Measurements from ENCODE around the gene IL26.
A peak's percentile ranks its signal among the peaks of the same experiment; 100 is the strongest.
"Not testable (repeated sequence)": the region's sequence is repeated elsewhere in the genome, so short reads cannot be mapped to it uniquely, and the experiment has no call there.

Gene IL26

GRCh38 chr12:68189821-68190242, 35.8 kb downstream of the IL26 start:
- Mint-ChIP-seq H3K27me3 (peaks cover 26% of the 10 kb centered on the region), H3K4me1 (no peaks in the 10 kb centered on the region), H3K27ac (no peak overlapping the region), H3K4me3 (no peak overlapping the region), H3K36me3 (peaks cover 7% of the 10 kb centered on the region), H3K9me3 (no peaks in the 10 kb centered on the region)
- ATAC-seq = no peak

- Mint-ChIP-seq H3K4me1 (peaks cover 12% of the 10 kb centered on the region), H3K4me3 (no peak overlapping the region)
Measured at GRCh38 chr12:68185598-68185997, 40.0 kb downstream of the IL26 start.

DNA sequence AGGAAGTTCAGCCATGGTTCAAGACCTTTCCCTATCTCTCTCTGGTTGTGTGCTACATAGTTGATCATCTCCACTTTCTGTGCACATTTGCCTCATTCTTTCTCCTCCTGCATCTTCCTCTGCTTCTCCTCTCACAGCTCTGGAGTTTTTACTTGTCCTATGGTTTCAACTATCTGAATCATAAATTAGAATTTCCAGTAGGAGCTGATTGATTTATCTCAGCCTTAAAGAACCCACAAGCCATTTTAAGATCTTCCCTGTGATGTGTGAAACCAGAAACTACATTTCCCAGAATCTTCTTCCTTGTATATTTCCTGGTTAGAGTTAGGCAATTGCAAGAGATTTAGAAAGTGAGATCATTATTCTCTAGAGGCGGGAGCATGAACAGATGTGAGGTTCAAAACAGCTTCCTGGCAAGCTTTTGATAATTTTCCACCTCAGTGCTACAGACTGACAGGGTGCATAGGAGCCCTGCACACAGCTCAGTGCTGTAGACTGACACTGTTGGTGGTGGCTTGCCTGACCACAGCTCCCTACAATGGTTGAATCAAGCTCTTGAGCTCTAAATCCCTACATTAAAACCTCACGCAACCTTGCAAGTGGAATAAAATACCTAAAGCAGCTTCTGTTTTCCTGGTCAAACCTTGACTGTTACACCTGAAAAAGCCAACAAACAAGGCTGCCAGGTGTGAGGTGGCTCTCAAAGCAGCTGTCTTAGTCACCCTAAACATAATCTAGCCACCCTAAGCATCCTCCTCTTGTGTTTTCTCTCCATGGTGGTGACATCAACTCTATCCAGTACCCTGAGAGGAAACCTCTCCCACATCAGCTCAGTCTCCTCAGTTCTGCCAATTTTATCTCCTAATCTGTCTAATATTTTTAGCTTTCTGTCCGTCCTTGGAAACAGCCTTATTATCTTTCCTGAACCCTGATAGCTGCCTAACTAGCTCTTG, 44.5 kb downstream of the IL26 start:
- ATAC-seq = peak; percentile 67
- Mint-ChIP-seq H3K36me3 (peaks cover 5% of the 10 kb centered on the region), H3K27ac (peak overlapping the region; percentile 53), H3K4me3 (no peak overlapping the region), H3K9me3 (no peaks in the 10 kb centered on the region), H3K27me3 (peaks cover 13% of the 10 kb centered on the region), H3K4me1 (peaks cover 19% of the 10 kb centered on the region)

More at GRCh38 chr12:68185598-68185997, 40.0 kb downstream of the IL26 start:
- Mint-ChIP-seq H3K27me3 (peaks cover 35% of the 10 kb centered on the region), H3K36me3 (peaks cover 7% of the 10 kb centered on the region), H3K9me3 (no peaks in the 10 kb centered on the region), H3K27ac (no peak overlapping the region)
- no peak for ATAC-seq

DNA sequence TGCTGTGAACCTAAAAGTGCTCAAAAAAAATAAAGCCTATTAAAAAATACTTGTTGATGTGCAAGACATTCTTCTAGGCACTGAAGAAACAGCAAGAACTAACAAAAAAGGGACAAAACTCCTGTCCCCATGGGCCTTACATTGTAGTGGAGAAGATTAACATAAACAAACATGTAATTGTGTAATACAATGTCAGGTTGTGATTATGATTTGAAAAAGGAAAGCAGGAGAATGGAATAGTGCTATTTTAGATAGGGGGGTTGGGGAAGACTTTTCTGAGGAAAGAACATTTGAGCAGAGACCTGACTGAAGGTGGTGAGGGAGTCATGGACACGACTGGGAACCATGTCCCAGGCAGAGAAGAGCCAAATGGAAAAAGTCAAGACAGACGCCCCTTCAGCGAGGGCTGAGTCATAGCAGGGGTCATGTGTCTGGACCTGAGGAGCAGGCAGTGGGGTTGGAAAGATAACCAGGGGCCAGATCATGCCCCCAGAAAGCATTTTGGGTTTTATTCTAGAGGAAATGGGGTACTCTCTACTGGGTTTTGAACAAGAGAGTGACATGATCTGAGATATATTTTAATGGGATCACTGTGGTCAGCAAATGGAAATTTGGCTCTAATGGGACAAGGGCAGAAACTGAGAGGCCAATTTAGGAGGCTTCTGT, 46.7 kb downstream of the IL26 start:
- ATAC-seq = no peak

GRCh38 chr12:68178184-68178583, 47.4 kb downstream of the IL26 start:
- peaks cover 2% of the 10 kb centered on the region for H3K9me3 Mint-ChIP-seq
- ATAC-seq = no peak
- no peak overlapping the region for H3K4me3 Mint-ChIP-seq
- peaks cover 34% of the 10 kb centered on the region for H3K4me1 Mint-ChIP-seq
- H3K27ac Mint-ChIP-seq = no peak overlapping the region
- no peaks in the 10 kb centered on the region for H3K27me3 Mint-ChIP-seq
- no peaks in the 10 kb centered on the region for H3K36me3 Mint-ChIP-seq

More for the DNA sequence above, 46.7 kb downstream of the IL26 start:
- Mint-ChIP-seq H3K36me3 (no peaks in the 10 kb centered on the region), H3K9me3 (peaks cover 2% of the 10 kb centered on the region), H3K4me1 (peaks cover 34% of the 10 kb centered on the region), H3K27ac (no peak overlapping the region), H3K4me3 (no peak overlapping the region), H3K27me3 (peaks cover 3% of the 10 kb centered on the region)

DNA sequence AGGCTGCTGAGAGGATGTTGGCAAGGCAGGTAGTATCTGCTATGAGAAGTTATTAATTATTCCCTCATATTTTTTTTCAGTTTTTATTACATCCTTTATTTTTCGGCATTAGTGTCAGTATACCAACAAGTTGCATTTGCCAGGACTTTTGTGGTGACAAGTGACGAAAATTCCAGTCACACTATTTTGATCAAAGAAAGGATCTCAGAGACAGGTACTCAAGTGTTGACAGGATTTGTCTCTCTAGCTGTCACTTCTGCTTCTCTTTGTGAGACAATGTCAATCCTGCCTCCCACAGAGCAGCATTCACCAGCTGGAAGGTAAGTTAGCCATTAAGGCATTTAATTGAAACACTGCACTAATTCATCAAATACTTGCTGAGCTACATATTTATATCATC, 48.0 kb downstream of the IL26 start:
- no peak overlapping the region for H3K4me3 Mint-ChIP-seq
- peak overlapping the region; percentile 72 for H3K27ac Mint-ChIP-seq
- no peaks in the 10 kb centered on the region for H3K36me3 Mint-ChIP-seq
- H3K9me3 Mint-ChIP-seq = peaks cover 2% of the 10 kb centered on the region
- no peak for ATAC-seq
- H3K4me1 Mint-ChIP-seq = peaks cover 34% of the 10 kb centered on the region
- no peaks in the 10 kb centered on the region for H3K27me3 Mint-ChIP-seq

- Mint-ChIP-seq H3K4me1 (peaks cover 29% of the 10 kb centered on the region), H3K27ac (peak overlapping the region; percentile 72), H3K4me3 (no peak overlapping the region), H3K9me3 (peaks cover 2% of the 10 kb centered on the region), H3K36me3 (no peaks in the 10 kb centered on the region), H3K27me3 (no peaks in the 10 kb centered on the region)
- ATAC-seq = no peak
Measured at GRCh38 chr12:68176257-68176656, 49.4 kb downstream of the IL26 start.

DNA sequence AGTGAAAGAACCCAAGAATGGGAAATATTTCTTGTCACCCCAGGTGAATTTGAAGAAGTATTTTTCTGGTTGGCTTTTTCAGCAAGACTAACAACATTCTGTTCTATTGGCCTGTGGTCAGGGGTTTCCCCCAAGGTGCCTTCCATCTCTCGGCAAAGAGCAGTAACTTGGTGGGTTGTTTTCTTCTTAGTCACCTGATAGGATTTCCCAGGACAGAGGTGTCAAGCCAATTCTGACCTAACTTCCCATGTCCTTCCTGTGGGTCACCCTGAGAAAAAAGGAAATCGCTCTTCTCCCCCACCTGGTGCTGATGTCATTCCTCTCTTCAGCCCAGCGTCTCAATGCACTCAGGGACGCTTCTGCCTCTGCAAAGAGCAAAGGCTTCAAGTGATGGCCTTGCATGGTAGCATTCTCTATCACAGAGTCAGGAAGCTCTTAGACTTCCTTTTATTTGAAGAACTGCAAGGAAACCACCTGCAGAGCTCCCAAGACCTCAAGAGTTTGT, 50.0 kb downstream of the IL26 start:
- ATAC-seq = peak; percentile 94
- no peaks in the 10 kb centered on the region for H3K36me3 Mint-ChIP-seq
- H3K27ac Mint-ChIP-seq = peak overlapping the region; percentile 72
- peaks cover 22% of the 10 kb centered on the region for H3K4me1 Mint-ChIP-seq
- peak overlapping the region; percentile 70 for H3K4me3 Mint-ChIP-seq
- H3K9me3 Mint-ChIP-seq = peaks cover 2% of the 10 kb centered on the region
- no peaks in the 10 kb centered on the region for H3K27me3 Mint-ChIP-seq

DNA sequence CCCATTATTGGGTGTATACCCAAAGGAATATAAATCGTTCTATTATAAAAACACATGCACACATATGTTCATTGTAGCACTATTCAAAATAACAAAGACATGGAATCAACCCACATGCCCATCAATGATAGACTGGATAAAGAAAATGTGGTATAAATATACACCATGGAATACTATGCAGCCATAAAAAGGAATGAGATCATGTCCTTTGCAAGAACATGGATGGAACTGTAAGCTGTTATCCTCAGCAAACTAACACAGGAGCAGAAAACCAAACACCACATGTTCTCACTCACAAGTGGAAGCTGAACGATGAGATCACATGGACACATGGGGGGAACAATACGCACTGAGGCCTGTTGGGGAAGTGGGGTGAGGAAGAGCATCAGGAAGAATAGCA, 50.8 kb downstream of the IL26 start:
- H3K27me3 Mint-ChIP-seq, H3K36me3 Mint-ChIP-seq, ATAC-seq, H3K4me3 Mint-ChIP-seq, H3K27ac Mint-ChIP-seq, H3K9me3 Mint-ChIP-seq: not testable (repeated sequence)
- peaks cover 21% of the 10 kb centered on the region for H3K4me1 Mint-ChIP-seq

GRCh38 chr12:68173792-68174191, 51.8 kb downstream of the IL26 start:
- Mint-ChIP-seq H3K4me3 (no peak overlapping the region), H3K27ac (no peak overlapping the region), H3K9me3 (peaks cover 2% of the 10 kb centered on the region), H3K27me3 (no peaks in the 10 kb centered on the region), H3K36me3 (no peaks in the 10 kb centered on the region), H3K4me1 (peaks cover 21% of the 10 kb centered on the region)
- ATAC-seq = no peak

DNA sequence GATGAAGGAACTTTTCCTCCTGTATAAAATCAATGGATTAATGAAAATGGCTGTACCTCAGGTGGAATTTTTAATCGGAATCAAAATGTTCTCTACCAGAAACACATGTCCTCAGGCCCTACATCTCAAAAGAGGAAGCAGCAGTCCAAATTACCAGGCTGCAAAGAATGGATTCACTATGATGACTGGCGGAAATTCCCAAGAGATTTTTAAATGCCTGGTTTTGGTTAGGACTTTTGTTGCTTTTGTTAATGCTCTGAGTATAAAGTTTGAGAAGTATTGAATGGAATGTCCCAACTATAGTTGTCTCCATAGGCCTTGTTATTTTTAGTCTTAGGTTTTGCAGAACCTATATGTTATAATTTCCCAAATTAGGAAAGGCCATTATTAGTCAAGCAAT, 54.9 kb downstream of the IL26 start:
- peaks cover 12% of the 10 kb centered on the region for H3K4me1 Mint-ChIP-seq
- H3K9me3 Mint-ChIP-seq = peaks cover 2% of the 10 kb centered on the region
- no peak overlapping the region for H3K4me3 Mint-ChIP-seq
- no peaks in the 10 kb centered on the region for H3K27me3 Mint-ChIP-seq
- H3K27ac Mint-ChIP-seq = no peak overlapping the region
- H3K36me3 Mint-ChIP-seq = no peaks in the 10 kb centered on the region
- ATAC-seq = no peak

GRCh38 chr12:68169213-68169889, 56.3 kb downstream of the IL26 start:
- ATAC-seq = no peak
- H3K4me1 Mint-ChIP-seq = no peaks in the 10 kb centered on the region
- H3K36me3 Mint-ChIP-seq = no peaks in the 10 kb centered on the region
- no peak overlapping the region for H3K4me3 Mint-ChIP-seq
- H3K27ac Mint-ChIP-seq = no peak overlapping the region
- no peaks in the 10 kb centered on the region for H3K9me3 Mint-ChIP-seq
- H3K27me3 Mint-ChIP-seq = no peaks in the 10 kb centered on the region

DNA sequence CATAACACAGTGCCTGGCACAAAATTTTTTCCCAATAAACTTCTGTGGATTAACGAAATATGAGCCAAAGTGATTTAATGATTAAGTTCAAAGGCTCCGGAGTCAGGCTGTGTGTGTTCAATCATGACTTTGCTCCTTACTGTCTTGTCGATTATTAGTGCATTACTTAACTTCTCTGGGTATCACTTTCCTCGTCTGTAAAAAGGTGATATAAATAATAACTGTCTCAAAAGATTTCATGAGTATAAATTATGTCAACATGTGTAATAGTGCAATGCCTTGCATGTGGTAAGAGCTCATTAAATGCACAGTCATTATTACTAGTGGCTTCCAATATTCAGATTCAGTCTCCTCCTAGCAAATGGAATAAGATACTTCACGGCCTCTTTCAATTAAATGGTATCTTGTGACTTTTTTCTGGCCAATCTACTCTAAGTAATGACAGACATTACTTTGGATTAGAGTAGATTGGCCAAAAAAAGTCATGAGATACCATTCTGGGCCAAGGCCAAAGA, 59.2 kb downstream of the IL26 start:
- Mint-ChIP-seq H3K27ac (no peak overlapping the region), H3K36me3 (no peaks in the 10 kb centered on the region), H3K4me1 (no peaks in the 10 kb centered on the region), H3K27me3 (no peaks in the 10 kb centered on the region), H3K9me3 (no peaks in the 10 kb centered on the region), H3K4me3 (no peak overlapping the region)
- ATAC-seq = no peak

GRCh38 chr12:68163560-68164081, 62.0 kb downstream of the IL26 start:
- ATAC-seq = peak; percentile 54
- no peaks in the 10 kb centered on the region for H3K27me3 Mint-ChIP-seq
- H3K36me3 Mint-ChIP-seq = no peaks in the 10 kb centered on the region
- no peak overlapping the region for H3K27ac Mint-ChIP-seq
- H3K9me3 Mint-ChIP-seq = no peaks in the 10 kb centered on the region
- no peaks in the 10 kb centered on the region for H3K4me1 Mint-ChIP-seq
- H3K4me3 Mint-ChIP-seq = no peak overlapping the region

- no peaks in the 10 kb centered on the region for H3K36me3 Mint-ChIP-seq
- no peak for ATAC-seq
- H3K4me1 Mint-ChIP-seq = peaks cover 4% of the 10 kb centered on the region
- H3K27me3 Mint-ChIP-seq = no peaks in the 10 kb centered on the region
- H3K9me3 Mint-ChIP-seq = no peaks in the 10 kb centered on the region
- no peak overlapping the region for H3K27ac Mint-ChIP-seq
- H3K4me3 Mint-ChIP-seq = no peak overlapping the region
Measured at GRCh38 chr12:68162374-68162773, 63.2 kb downstream of the IL26 start.

All from stimulated activated memory B cell treated with anti-CD40 and anti-IgM and Interleukin-4, amounts not matched to agents 10 μg/mL and 1 μg/mL and 100 μg/mL, for 72 hours (primary cell).